ENCODE measurements around the gene GABRR3.
"Not testable (repeated sequence)": the region's sequence is repeated elsewhere in the genome, so short reads cannot be mapped to it uniquely, and the experiment has no call there.

Gene GABRR3

GRCh38 chr3:98021830-98022560 lies 13.1 kb downstream of the GABRR3 start:
- DNase-seq, result no peak

GRCh38 chr3:98020412-98020811 lies 14.7 kb downstream of the GABRR3 start:
- DNase-seq, result no peak

- DNase-seq, result no peak
These were observed 16.8 kb downstream of the GABRR3 start for GRCh38 chr3:98018301-98018700.

- no peak for DNase-seq
These were observed 20.9 kb downstream of the GABRR3 start for GRCh38 chr3:98014268-98014585.

- no peak for DNase-seq
These were observed 21.5 kb downstream of the GABRR3 start for GRCh38 chr3:98013411-98014267.

- no peak for DNase-seq
These were observed 22.1 kb downstream of the GABRR3 start for GRCh38 chr3:98012979-98013378.

- DNase-seq, result not testable (repeated sequence)
These were observed 24.1 kb downstream of the GABRR3 start for GRCh38 chr3:98010883-98011449.

GRCh38 chr3:98010194-98010882 lies 24.8 kb downstream of the GABRR3 start:
- DNase-seq, result no peak

GRCh38 chr3:98008855-98009254 lies 26.3 kb downstream of the GABRR3 start:
- DNase-seq, result no peak

GRCh38 chr3:98005438-98005837 lies 29.7 kb downstream of the GABRR3 start:
- DNase-seq, result no peak

- no peak for DNase-seq
These were observed 30.4 kb downstream of the GABRR3 start for GRCh38 chr3:98004721-98005120.

- no peak for DNase-seq
These were observed 31.7 kb downstream of the GABRR3 start for GRCh38 chr3:98003306-98003969.

GRCh38 chr3:98002717-98003116 lies 32.4 kb downstream of the GABRR3 start:
- DNase-seq, result no peak

- DNase-seq, result no peak
These were observed 35.1 kb downstream of the GABRR3 start for GRCh38 chr3:97999994-98000393.

- no peak for DNase-seq
These were observed 36.0 kb downstream of the GABRR3 start for GRCh38 chr3:97999103-97999502.

- DNase-seq, result no peak
These were observed 38.1 kb downstream of the GABRR3 start for GRCh38 chr3:97996988-97997387.

- DNase-seq, result no peak
These were observed 40.7 kb downstream of the GABRR3 start for GRCh38 chr3:97994328-97994945.

- DNase-seq, result no peak
These were observed 41.6 kb downstream of the GABRR3 start for GRCh38 chr3:97993526-97993925.

GRCh38 chr3:97992547-97993173 lies 42.5 kb downstream of the GABRR3 start:
- DNase-seq, result no peak

- DNase-seq, result peak in 1 of 4 experiments; percentile 1
These were observed 43.8 kb downstream of the GABRR3 start for GRCh38 chr3:97991293-97991682.

GRCh38 chr3:97990624-97991292 lies 44.4 kb downstream of the GABRR3 start:
- no peak for DNase-seq

Data from activated CD4-positive, CD25-positive, alpha-beta regulatory T cell (primary cell).